Endothelial cell (in vitro differentiated cells): Measurements from ENCODE around the gene SERPINB4. TPM values are rescaled to one million over a fixed set of nuclear protein-coding genes. Genes with fewer than 3 reads are reported as not detected.

ENCODE experiments used
- DNase-seq: peaks from one replicate; pipeline ENCODE4 v3.0.0; 2021; ENCODE audit warnings: low spot score
- H3K27ac Mint-ChIP-seq: one replicate; pipeline ENCODE4 v1.8.0; 2021; ENCODE audit warnings: mixed read lengths, inconsistent platforms; ENCODE audit not compliant: unreplicated experiment
- H3K27me3 Mint-ChIP-seq: one replicate; pipeline ENCODE4 v1.8.0; 2021; ENCODE audit warnings: mild to moderate bottlenecking, moderate library complexity, mixed read lengths, inconsistent platforms; ENCODE audit not compliant: unreplicated experiment
- H3K36me3 Mint-ChIP-seq: one replicate; pipeline ENCODE4 v1.8.0; 2021; ENCODE audit warnings: mild to moderate bottlenecking, low read depth, mixed read lengths, inconsistent platforms; ENCODE audit not compliant: unreplicated experiment
- H3K4me1 Mint-ChIP-seq: one replicate; pipeline ENCODE4 v1.8.0; 2021; ENCODE audit warnings: mild to moderate bottlenecking, mixed read lengths, inconsistent platforms; ENCODE audit not compliant: unreplicated experiment
- H3K4me3 Mint-ChIP-seq: one replicate; pipeline ENCODE4 v1.8.0; 2021; ENCODE audit warnings: mild to moderate bottlenecking, mixed read lengths, inconsistent platforms; ENCODE audit not compliant: unreplicated experiment
- H3K9me3 Mint-ChIP-seq: one replicate; pipeline ENCODE4 v1.8.0; 2021; ENCODE audit warnings: mixed read lengths, inconsistent platforms; ENCODE audit not compliant: unreplicated experiment
- total RNA-seq: library from RNA; stranded (reverse); fragmentation: NEBNext Ultra II Directional; extraction: Animal tissue kit (Norgen Biotek cat#: 25700); gene quantifications from one replicate; pipeline ENCODE4 v1.2.1, GENCODE V29; 2021; ENCODE audit not compliant: unreplicated experiment
- TF ChIP-seq, protein P1 (sequence below): fragments of 200-600 bp; sonication (generic); IDR thresholded peaks from one replicate; pipeline ENCODE4 v1.5.0; 2021; ENCODE audit warnings: antibody characterized with exemption; ENCODE audit not compliant: unreplicated experiment

SERPINB4 gene
- total RNA-seq, 1 donor from 2014 or later = 0.41 TPM

GRCh38 chr18:63603355-63603754, 40.7 kb downstream of the SERPINB4 start:
- TF ChIP-seq, protein P1, sequence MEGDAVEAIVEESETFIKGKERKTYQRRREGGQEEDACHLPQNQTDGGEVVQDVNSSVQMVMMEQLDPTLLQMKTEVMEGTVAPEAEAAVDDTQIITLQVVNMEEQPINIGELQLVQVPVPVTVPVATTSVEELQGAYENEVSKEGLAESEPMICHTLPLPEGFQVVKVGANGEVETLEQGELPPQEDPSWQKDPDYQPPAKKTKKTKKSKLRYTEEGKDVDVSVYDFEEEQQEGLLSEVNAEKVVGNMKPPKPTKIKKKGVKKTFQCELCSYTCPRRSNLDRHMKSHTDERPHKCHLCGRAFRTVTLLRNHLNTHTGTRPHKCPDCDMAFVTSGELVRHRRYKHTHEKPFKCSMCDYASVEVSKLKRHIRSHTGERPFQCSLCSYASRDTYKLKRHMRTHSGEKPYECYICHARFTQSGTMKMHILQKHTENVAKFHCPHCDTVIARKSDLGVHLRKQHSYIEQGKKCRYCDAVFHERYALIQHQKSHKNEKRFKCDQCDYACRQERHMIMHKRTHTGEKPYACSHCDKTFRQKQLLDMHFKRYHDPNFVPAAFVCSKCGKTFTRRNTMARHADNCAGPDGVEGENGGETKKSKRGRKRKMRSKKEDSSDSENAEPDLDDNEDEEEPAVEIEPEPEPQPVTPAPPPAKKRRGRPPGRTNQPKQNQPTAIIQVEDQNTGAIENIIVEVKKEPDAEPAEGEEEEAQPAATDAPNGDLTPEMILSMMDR = no peak
- H3K36me3 Mint-ChIP-seq = no peaks in the 10 kb centered on the region
- H3K27ac Mint-ChIP-seq = no peak overlapping the region
- no peaks in the 10 kb centered on the region for H3K9me3 Mint-ChIP-seq
- no peak overlapping the region for H3K4me3 Mint-ChIP-seq
- H3K4me1 Mint-ChIP-seq = no peaks in the 10 kb centered on the region
- peaks cover 4% of the 10 kb centered on the region for H3K27me3 Mint-ChIP-seq
- DNase-seq = no peak

DNA sequence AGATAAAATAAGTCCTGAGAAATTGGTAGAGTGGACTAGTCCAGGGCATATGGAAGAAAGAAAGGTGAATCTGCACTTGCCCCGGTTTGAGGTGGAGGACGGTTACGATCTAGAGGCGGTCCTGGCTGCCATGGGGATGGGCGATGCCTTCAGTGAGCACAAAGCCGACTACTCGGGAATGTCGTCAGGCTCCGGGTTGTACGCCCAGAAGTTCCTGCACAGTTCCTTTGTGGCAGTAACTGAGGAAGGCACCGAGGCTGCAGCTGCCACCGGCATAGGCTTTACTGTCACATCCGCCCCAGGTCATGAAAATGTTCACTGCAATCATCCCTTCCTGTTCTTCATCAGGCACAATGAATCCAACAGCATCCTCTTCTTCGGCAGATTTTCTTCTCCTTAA, 47.1 kb downstream of the SERPINB4 start:
- Mint-ChIP-seq H3K27me3 (no peaks in the 10 kb centered on the region), H3K4me3 (no peak overlapping the region), H3K36me3 (no peaks in the 10 kb centered on the region), H3K27ac (no peak overlapping the region), H3K4me1 (no peaks in the 10 kb centered on the region), H3K9me3 (no peaks in the 10 kb centered on the region)
- TF ChIP-seq, protein P1 = no peak
- DNase-seq = no peak

DNA sequence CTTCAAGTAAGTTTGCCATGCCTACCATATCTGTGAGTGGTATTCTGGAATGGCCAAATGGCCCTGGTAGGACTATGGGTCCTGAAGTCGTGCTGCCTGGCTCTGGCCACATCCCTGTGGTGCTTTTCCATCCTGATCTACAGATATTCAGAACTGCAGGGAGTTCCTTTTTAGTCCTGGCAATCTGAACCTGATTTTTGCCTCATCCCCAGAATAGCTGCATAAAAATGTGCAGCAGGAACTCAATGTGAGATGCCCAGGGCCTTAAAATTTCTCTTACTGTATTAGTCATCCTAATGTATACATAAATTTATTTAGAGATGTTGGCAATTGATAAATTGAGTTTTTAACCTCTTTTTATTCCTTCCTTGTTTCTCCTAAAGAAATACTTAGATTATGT, 51.6 kb downstream of the SERPINB4 start:
- H3K27me3 Mint-ChIP-seq = peaks cover 3% of the 10 kb centered on the region
- no peaks in the 10 kb centered on the region for H3K4me1 Mint-ChIP-seq
- H3K27ac Mint-ChIP-seq = no peak overlapping the region
- DNase-seq = no peak
- no peaks in the 10 kb centered on the region for H3K9me3 Mint-ChIP-seq
- TF ChIP-seq, protein P1 = no peak
- no peak overlapping the region for H3K4me3 Mint-ChIP-seq
- H3K36me3 Mint-ChIP-seq = no peaks in the 10 kb centered on the region

- no peak overlapping the region for H3K27ac Mint-ChIP-seq
- H3K27me3 Mint-ChIP-seq = peaks cover 3% of the 10 kb centered on the region
- no peaks in the 10 kb centered on the region for H3K36me3 Mint-ChIP-seq
- H3K9me3 Mint-ChIP-seq = no peaks in the 10 kb centered on the region
- no peak overlapping the region for H3K4me3 Mint-ChIP-seq
- no peak for DNase-seq
- TF ChIP-seq, protein P1 = no peak
- H3K4me1 Mint-ChIP-seq = no peaks in the 10 kb centered on the region
These were observed 52.3 kb downstream of the SERPINB4 start for GRCh38 chr18:63591725-63592124.

DNA sequence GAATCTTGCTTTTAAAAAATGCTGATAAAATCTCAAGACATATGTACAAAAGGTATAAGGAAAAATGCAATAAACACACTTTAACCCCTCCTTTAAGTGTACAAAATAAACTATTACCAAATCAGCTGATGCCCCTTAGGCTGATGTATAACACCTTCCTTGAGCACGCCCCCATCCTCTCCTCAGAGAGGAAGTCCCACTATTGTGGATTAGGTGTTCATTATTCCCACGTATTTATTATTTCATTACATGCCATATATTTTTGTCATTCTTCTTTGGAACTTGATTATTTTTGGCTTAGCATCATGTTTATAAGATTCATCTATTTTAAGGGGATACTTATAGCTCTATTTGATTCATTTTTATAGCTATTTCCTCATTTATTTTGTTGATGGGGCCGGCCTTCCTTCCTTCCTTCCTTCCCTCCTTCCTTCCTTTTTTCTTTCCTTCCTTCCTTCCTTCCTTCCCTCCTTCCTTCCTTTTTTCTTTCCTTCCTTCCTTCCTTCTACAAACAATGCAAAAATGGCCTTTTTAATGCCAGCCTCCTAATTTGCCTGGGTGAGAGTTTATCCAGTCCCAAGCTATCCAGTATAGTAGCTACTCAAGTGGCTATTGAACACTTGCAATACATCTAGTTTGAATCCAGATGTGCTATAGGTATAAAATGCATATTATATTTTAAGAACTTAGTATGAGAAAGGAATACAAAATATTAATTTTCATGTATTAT, 52.9 kb downstream of the SERPINB4 start:
- Mint-ChIP-seq H3K27ac (no peak overlapping the region), H3K4me1 (no peaks in the 10 kb centered on the region), H3K9me3 (no peaks in the 10 kb centered on the region), H3K4me3 (no peak overlapping the region), H3K36me3 (no peaks in the 10 kb centered on the region), H3K27me3 (peaks cover 3% of the 10 kb centered on the region)
- TF ChIP-seq, protein P1 = no peak
- DNase-seq = no peak
